ENCODE data around the gene TOR4A.

TOR4A gene

DNA sequence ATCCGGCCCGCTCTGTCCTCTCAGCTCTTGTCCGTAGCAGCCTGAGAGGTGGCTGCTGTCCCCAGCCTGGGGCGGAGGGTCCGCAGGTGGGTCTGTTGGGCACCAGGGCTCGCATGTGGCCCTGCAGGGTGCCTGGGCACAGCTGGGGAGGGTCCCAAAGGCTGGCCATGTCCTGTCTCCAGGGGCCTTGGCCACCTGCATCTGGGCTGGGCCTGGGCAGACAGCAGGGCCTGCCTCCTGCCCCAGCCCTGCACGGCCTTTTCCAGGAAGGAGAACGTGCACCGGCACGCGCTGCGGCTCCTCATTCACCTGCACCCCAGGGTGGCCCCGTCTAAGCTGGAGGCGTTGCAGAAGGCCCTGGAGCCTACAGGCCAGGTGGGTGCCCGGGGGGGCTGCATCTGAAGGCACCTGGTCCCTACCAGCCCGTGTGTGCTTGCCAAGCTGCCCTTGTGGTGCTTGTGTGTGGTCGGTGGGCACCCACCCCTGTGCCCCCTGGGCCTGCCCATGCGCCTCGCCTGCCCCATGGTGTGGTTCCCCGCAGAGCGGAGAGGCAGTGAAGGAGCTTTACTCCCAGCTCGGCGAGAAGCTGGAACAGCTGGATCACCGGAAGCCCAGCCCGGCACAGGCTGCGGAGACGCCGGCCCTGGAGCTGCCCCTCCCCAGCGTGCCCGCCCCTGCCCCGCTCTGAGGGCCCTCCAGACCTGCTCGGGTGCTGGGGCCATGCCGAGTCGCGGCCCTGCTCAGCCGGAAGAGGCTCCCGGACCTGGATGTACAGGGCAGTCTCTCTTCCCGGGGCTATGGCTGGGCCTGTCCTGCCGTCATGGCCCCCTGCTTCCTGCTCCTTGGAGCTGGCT, 5.1 kb upstream of the TOR4A start:
- no peak for DNase-seq (ENCODE audit: low spot score)

DNA sequence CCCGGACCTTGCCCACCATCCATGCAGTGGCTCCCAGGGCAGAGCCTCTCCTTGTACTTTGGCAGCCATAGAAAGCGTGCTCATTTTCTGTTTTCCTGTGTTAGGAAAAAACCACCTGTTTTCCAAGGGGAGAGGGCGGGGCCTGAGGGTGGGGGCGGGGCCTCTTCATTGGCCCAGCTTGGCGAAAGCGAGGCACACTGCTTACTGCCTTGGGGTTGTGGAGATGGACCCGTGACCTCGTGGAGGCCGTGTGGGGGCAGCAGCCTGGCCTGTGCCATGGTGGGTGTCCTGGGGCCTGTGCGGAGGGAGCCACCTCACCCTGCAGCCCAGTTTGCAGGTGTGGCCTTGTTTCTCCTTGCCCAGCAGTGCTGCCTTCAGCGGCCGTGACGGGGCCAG, 4.4 kb upstream of the TOR4A start:
- DNase-seq (ENCODE audit: low spot score) = peak; percentile 67

- no peak for DNase-seq (ENCODE audit: low spot score)
Observed at GRCh38 chr9:137273611-137274320, 3.8 kb upstream of the TOR4A start.

GRCh38 chr9:137275203-137275587, 2.3 kb upstream of the TOR4A start:
- DNase-seq (ENCODE audit: low spot score) = no peak

GRCh38 chr9:137275588-137276472, 1.7 kb upstream of the TOR4A start:
- no peak for DNase-seq (ENCODE audit: low spot score)

DNA sequence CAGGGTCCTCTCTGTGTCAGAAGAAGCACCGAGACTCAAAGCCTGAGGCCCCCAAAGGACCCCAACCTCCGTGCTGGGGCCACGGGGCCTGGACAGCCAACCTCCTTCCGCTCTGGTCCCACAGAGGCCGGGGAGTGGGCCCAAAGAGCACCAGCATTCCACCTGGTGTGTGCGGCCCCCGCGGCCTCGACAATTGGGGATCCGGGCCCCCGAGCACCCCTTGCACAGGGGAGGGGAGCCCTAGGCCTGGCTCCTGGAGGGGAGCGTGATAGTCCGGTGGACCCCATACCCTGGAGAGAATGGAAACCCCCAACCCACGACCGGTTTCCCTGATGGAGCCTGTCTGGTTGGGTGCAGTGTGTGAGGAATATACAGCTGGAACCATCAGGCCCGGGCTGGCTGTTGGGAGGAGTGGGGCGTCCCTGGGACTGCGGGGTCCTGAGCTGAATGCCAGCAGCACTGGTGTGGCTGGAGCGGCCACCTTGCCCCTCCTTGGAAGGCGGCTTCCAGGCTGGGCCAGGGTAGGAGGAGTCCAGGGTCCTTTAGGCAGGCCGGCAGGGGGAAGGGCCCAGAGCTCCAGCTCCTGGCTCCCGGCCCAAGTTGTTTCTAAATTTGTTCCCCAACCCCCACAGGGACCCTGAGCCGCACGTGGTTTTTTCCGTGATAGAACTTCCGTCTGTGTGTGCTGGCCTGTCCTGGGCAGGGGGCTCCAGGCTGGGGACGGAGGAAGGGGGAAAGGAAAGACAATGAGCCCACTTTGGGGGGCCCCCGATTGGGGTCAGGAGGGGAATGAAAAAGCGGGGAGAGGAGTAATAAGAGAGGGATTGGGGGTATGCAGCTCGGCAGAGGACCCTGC, 825 bp upstream of the TOR4A start:
- peak; percentile 79 for DNase-seq (ENCODE audit: low spot score)

- DNase-seq (ENCODE audit: low spot score) = no peak
Observed at GRCh38 chr9:137278061-137278701, 655 bp downstream of the TOR4A start.

DNA sequence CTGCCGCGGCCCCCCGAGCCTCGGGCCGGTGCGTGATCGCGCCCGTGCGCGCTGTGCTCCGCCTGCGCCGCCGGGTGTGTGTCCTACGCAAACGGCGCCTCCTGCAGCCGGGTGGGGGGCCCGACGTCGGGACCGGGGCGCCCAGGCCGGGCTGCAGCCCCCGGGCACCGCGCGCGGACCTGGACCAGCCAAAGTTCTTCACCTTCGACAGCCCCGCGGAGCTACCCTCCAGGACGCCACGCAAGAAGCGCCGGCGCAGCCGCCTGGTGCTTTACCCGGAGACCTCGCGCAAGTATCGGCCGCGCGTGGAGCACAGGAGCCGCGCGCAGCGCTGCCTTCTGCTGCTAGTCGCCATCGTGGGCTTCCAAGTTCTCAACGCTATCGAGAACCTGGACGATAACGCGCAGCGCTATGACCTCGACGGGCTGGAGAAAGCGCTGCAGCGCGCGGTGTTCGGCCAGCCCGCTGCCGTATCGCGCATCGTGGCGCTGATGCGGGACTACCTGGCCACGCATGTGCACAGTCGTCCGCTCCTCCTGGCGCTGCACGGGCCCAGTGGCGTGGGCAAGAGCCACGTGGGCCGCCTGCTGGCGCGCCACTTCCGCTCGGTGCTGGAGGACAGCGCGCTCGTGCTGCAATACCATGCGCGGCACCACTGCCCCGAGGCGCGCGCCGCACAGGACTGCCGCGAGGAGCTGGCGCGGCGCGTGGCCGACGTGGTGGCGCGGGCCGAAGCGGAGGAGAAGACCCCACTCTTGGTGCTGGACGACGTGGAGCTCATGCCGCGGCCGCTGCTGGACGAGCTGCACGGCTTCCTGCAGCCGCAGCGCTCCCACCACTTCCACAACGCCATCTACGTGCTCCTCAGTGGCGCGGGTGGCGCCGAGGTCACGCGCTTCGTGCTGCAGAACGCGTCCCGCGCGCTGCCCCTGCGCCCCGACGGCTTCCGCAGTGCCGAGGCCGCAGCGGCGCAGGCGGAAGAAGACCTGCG, 1.5 kb downstream of the TOR4A start:
- no peak for DNase-seq (ENCODE audit: low spot score)

DNA sequence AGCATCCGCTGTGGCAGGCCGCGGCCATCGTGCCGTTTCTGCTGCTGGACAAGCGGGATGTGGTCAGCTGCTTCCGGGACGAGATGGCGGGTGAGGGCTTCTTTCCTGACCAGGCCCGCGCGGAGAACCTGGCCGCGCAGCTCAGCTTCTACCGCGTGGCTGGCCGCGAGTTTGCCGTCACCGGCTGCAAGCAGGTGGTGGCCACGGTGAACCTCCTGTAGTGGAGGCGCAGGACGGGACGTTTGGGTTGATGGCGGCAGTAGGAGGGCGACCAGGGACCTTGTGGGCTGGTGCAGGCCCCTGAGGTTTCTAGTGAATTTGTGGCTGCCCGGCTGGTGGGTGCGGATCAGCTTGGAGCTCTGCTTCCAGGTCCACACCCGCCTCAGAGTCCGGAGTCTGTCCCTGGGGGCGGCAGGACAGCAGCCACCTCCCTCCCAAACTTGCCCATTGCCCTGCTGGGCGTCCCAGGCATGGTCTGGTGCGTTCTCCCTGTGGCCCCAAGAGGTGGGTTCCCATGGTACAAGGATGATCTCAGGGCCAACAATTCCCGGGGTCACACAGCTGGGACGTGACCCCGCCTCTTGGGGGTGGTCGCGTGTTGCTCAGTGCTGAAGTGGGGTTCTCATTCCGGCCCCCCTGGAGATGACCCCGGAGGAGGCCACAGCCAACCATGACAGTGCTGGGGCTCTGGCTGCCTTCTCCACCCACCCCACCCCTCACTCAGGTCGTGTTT, 2.4 kb downstream of the TOR4A start:
- DNase-seq (ENCODE audit: low spot score) = no peak

GRCh38 chr9:137280474-137281344, 3.2 kb downstream of the TOR4A start:
- peak; percentile 73 for DNase-seq (ENCODE audit: low spot score)

DNA sequence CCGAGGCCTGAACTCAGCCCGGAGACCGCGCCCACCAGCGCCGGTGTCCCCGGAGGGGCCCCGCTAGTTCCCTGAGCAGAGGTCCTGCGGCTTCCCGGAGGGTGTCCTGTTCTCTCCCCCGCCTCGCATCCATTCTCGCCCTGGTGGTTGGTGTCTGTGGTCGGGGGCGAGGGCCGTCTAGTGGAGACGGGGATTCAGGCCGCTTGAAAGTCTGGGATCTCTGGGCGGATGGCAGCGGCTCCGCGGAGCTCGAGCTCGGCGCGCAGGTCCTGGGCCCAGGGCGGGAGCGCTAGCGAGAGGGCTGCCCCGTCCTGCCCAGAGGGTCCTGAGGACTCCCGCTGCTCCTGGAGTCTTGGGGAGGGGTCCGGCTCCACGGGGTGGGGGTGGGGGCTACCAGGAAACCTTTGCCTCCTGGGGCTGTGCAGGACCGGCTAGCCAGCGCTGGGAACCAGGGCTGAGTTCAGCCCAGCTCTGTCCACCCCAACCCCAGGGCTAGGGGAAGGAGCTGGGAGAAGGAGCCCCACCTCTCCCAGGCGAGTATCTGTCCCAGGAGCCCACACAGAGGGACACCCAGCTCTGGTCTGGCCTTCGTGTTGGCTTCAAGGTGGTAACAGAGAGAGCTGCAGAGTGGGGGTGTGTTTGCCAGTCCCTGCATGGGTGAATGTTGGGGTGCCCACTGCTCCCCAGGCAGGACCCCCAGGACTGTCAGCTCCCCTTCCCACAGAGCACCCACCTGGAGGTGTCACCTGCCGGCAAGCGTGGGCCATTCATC, 4.0 kb downstream of the TOR4A start:
- DNase-seq (ENCODE audit: low spot score) = no peak

GRCh38 chr9:137286975-137287383, 9.5 kb downstream of the TOR4A start:
- DNase-seq (ENCODE audit: low spot score) = peak; percentile 81

DNA sequence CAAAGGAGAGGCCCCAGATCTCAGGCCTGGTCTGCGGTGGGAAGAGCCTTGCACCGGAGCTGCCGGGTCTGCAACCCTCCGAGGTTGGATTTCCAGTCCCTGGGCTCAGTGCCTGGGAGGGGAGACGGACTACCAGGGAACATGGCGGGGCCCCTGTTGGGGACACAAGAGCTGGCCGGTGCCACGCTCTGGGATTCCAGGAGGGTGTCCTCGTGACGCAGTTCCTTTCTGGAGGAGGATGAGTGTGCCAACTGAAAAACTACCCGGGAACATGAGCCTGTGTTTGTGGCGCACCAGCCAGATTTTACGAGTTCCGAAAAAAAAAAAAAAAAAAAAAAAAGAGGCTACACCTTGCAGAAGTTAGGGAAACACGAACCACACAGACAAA, 15.6 kb downstream of the TOR4A start:
- DNase-seq (ENCODE audit: low spot score) = no peak

- DNase-seq (ENCODE audit: low spot score) = no peak
Observed at GRCh38 chr9:137293482-137294090, 16.1 kb downstream of the TOR4A start.

GRCh38 chr9:137294091-137294680, 16.7 kb downstream of the TOR4A start:
- DNase-seq (ENCODE audit: low spot score) = no peak

DNA sequence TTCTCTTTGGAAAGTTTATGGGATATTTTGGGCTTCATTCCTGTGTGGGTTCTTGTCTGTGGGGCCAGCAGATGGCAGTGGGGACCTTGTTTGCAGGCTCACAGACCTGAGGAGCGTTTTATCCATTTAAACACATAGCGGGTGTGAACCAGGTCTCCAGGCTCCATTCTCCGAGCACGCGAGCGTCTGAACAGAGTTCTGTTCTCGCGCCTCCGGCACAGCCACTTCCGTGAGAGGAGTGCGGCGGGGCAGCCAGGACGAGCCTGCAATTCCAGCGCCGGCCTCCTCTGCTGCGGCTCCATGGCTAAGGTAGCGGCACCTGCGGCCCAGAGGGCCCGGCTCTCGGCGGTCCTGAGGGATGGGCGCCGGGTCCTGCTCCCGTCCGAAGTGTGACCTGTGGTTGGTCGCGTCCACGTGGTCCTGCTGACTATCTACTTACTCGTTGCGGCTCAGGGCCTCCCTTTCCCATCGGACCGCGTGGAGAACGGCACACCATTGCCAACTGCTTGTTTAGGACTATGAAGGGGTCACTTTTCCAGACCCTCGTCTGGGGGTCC, 17.2 kb downstream of the TOR4A start:
- DNase-seq (ENCODE audit: low spot score) = no peak
